NCI-H510A (cell line): ENCODE data around the gene MLLT1.
"Not testable (repeated sequence)": the region's sequence is repeated elsewhere in the genome, so short reads cannot be mapped to it uniquely, and the experiment has no call there.

Source experiments
- DNase-seq: peaks from one replicate; lab custom pipeline; 2025; lab: John Stamatoyannopoulos, UW

MLLT1 gene, protein sequence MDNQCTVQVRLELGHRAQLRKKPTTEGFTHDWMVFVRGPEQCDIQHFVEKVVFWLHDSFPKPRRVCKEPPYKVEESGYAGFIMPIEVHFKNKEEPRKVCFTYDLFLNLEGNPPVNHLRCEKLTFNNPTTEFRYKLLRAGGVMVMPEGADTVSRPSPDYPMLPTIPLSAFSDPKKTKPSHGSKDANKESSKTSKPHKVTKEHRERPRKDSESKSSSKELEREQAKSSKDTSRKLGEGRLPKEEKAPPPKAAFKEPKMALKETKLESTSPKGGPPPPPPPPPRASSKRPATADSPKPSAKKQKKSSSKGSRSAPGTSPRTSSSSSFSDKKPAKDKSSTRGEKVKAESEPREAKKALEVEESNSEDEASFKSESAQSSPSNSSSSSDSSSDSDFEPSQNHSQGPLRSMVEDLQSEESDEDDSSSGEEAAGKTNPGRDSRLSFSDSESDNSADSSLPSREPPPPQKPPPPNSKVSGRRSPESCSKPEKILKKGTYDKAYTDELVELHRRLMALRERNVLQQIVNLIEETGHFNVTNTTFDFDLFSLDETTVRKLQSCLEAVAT

DNA sequence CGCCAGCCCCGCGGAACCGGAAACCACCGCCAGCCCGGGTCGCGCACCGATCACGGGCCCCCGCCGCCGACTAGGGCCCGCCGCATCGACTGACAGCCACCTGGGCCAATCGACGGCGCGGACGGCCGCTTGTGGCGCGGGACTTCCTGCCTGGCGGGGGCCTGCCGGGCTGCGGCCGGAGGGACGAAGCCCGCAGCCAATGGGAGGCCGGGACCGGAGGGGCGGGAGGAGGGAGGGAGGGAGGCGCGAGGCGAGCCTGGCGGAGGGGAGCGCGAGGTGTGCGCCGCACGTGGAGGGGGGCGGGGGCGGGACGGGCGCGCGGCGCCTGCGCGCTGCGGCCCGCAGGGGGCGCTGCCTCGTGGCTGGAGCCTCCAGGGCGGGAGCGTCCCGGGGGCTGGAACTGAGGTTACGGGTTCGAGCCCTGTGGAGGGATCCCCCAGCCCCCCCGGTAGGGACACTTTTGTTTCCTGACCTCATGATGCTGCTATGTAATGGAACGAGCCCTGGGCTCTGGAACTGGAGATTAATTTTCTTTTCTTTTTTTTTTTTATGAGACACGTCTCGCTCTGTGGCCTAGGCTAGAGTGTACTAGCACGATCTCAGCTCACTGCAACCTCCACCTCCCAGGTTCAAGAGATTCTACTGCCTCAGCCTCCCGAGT lies at the start of gene MLLT1:
TSS of gene MLLT1 (minus strand) at position 45 of the 661 bp plus-strand sequence. CDS start 191 bp downstream, outside the sequence.
- DNase-seq, result peak; percentile 94

DNA sequence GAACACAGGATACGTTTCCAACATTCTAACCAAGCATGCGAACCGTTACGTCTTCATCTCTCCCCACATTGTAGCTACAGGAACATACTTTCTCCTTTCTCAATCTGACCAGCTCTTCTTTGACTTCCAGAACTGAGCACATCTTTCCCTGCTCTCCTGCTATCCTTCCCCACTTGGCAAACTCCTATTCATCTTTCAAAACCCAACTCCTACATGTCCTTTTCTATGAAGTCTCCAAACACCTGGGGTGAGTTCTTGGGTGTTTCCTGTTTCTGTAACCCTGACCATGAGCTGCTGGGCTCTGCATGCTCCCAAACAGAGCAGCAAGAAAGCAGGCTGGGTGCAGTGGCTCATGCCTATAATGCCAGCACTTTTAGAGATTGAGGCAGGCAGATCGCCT lies 47.0 kb upstream of the MLLT1 start:
- DNase-seq, result no peak

DNA sequence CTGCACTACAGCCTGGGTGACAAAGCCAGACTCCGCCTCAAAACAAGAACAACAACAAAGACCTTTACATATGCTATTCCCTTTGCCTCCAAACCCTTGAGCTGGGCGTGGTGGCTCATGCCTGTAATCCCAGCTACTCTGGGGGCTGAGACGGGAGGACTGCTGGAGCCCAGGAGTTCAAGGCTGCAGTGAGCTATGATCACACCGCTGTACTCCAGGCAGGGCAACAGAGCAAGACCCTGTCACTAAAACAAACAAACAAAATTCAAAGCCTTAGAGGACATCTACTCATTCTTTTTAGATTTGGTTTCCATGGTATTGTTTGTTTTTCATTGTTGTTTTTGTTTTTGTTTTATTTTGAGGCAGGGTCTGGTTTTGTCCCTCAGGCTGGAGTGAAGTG lies 45.8 kb upstream of the MLLT1 start:
- no peak for DNase-seq

DNA sequence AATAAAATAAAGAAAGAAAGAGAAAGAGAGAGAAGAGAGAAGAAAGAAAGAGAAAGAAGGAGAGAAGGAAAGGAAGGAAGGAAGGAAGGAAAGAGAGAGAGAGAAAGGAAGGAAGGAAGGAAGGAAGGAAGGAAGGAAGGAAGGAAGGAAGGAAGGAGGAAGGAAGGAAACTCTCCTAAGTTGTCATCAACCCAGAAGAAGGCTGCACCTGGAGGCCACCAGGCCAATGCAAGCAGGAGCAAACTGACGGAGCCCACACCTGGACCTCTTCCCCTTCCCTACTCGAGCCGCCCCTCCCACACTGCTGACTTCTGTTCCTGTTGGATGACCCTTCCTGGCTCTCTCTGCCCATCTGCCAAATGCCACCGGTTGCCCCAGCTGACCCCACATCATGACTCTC lies 45.0 kb upstream of the MLLT1 start:
- no peak for DNase-seq

DNA sequence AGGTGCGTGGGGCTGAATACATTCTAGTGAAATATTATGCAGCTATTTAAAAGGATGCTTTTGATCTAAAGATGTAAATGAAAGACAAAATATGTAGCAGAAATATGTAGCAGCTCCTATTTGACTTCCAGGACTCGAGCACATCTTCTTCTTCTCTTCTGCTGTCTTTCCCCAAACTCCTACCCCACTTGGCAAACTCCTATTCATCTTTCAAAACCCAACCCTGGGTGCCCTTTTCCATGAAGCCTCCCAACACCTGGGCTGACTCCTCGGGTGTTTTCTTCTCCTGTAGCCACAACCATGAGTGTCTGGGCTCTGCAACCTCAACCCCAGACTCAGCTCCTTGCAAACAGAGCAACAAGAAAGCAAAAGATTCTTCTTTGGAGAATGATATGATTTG lies 42.5 kb upstream of the MLLT1 start:
- DNase-seq, result no peak

DNA sequence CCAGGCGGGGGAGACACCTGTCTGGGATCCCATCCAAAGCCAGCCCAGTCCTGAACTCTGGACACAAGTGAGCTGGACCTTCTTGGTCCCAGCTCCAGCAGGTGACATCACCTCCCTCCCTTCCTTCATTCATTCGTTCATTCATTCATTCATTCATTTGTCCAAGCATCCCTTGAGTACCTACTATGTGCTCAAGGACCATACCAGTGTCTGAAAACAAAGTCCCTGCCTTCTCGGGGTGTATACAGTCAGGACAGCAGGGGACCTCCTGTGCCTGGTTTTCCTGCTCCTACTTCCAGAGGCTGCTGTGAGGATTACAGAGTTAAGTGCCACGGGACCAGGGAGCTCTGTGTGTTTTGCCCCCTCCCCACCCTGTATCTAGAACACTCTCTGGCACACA lies 39.6 kb upstream of the MLLT1 start:
- DNase-seq, result no peak

DNA sequence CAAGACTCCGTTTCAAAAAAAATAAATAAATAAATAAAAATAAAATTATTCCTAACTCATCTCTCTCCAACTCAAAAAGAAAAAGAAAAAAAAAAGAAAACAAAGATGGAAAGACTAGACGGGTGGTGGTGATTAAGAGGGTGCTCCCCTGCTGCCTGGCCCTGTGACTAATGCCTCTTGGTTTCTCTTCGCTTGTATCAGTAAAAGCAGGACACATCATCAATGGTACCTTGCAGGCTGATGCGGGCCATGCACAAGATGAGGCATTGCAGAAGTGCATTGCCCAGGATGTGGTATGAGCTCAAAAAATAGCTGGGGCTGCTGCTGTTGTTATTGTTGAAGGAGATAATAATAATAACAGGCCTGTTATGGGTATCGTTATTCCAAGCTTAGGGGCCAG lies 39.0 kb upstream of the MLLT1 start:
- DNase-seq, result no peak

DNA sequence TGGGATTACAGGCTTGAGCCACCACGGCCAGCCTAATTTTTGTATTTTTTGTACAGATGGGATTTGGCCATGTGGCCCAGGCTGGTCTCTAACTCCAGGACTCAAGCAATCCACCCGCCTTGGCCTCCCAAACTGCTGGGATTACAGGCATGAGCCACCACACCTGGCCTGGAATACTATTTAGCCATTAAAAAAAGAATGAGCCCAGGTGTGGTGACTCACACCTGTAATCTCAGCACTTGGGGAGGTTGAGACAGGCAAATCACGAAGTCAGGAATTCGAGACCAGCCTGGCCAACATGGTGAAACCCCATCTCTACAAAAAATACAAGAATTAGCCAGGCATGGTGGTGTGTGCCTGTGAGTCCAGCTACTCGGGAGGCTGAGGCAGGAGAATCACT lies 35.9 kb upstream of the MLLT1 start:
- not testable (repeated sequence) for DNase-seq

DNA sequence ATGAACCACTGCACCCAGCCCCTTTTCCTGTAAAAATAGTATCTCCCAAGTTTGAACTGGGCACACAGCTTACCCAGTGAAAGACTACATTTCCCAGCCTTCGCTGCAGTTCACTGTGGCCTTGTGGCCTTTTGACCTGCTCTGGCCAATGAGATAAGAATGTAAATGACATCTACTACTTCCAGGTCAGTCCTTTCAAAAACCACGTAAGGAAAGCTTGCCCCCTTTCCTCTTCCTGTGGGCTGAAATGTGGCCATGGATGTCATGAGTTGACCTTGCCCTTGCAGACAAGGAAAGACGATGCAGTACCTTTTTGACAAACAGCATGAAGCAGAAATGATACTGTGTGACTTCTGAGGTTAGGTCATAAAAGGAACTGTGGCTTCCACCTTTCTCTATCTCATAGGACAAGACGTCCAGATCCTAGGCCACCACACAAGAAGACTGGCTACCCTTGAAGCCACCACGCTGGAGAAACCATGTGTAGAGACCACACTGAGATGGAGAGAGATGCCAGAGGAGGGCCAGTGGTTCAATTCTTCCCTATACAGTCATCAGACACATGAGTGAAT lies 33.7 kb upstream of the MLLT1 start:
- DNase-seq, result no peak

DNA sequence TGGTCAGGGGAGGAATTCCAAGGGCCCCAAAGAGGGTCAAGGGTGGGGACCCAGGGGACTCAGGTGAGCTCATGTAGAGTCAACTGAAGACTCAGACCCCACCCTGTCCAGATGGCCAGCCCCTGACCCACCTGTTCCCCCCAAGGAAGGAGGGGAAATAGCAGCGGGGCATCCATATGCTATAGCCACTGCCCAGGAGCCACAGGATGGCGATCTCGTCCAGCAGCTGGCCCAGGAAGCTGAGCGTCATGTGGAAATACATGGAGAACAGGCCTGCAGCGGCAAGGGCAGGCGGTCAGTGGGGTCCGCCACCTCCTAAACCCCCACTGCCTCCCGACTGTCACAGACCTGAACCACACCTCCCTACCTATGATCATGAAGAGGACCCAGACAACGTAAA lies 32.2 kb upstream of the MLLT1 start:
- no peak for DNase-seq

DNA sequence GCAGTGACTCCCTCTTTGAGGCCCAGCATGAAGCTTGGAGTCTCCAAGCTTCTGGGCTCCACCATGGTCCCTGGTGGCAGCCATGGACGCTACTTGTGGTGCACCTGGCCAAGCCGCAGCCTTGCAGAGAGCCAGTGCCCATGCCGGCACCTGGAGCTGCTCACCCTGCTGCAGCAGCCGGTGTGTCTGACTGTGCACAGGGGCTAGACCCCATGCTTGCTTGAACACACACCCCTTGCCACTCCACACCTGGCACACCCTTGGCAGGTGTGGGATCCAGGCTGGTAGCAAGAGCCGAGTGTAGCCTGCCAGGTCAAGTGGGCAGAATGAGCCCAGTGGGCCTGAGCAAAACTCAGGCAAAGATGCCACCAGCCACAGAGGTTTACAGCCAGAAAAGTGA lies 18.6 kb upstream of the MLLT1 start:
- DNase-seq, result no peak

DNA sequence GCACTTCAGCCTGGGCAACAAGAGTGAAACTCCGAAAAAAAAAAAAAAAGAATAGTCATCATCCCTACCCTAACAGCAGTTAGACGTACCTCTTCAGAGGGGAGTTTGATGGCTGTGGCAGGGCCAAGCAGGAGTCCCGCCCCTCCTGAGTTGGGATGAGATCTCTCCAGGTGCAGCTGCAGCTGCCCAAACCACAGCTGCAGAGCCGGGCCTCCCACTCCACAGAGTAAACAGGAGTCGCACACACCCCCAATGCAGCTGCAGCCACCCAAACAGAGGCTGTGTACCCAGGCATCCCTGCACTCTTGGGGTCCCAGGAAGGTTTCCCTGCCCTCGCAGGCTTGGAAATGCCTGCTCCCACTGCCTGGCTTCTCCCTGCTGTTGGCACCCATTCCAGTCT lies 17.4 kb upstream of the MLLT1 start:
- DNase-seq, result no peak

DNA sequence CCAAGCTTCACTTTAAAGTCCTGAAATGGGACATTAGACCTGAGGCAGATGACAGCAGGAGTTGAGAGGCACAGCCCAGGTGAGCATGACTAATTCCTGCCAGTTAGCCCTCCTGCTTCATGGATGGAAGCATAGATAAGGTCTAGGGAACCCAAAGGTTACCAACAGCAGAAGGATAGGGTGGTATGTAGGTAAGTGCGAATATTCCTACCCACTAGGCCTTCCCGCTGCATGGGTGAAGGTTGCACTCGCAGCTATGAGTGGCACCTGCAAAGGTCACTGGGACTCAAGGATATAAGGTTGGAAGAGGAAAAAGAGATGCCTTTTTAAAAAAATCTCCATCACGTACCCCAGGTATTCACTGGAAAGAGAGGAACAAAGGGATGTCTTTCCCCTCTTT lies 12.2 kb upstream of the MLLT1 start:
- no peak for DNase-seq

DNA sequence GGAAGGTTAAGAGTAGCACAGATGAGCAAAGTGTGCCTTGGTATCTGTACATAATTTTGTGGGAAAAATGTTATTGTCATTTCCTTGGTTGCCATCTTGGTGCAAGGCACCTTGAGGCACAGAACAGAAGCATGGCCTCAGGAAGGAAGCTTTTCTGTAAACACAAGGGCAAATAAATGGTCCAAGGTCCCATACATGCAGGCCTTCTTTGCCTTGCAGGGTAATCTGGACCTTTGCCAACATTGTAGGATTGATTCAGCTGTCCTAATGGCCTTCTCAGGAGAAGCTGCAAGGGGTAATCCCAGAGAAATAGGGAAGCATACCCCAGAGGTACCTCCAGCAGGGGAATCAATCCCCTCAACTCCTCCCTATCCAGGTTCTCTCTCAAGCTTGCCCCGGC lies 9.0 kb upstream of the MLLT1 start:
- no peak for DNase-seq

DNA sequence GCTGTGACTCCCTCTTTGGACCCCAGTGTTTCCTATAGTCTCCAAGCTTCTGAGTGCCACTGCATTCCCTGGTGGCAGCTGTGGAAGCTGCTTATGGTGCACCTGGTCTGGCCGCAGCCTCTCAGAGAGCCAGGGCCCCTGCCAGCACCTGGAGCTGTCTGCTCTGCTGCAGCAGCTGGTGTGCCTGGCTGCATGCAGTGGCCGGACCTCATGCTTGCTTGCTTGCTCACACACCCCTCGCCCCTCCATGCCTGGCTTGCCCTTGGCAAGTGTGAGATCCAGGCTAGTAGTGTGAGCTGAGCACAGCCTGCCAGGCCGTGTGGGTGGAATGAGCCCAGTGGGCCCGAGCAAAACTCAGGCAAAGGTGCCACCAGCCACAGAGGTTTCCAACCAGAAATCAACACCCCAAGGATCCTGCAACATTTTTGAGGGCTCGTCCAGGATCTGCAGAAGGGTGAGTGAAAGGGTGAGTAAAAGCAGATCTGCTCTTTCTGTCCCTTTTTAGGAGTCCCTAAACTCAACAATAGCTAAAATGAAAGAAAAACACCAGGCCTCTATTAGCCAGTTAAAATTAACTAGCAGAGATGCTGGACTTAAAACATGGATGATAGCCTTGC lies 7.6 kb upstream of the MLLT1 start:
- DNase-seq, result no peak

DNA sequence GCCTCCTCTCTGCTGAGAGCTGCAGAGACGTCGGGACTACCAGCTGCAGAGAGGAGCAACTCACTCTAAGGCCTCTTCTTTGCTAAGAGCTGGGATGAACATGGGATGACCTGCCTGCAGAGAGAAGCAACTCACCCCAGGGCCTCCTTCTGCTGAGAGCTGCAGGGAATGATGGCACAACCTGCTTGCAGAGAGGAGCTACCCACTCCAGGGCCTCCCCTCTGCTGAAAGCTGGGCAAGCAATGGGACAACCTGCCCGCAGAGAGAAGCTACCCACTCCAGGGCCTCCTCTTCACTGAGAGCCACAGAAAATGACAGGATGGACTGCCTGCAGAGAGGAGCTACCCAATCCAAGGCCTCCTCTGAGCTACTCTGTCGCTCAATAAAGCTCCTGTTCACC lies 6.9 kb upstream of the MLLT1 start:
- no peak for DNase-seq

DNA sequence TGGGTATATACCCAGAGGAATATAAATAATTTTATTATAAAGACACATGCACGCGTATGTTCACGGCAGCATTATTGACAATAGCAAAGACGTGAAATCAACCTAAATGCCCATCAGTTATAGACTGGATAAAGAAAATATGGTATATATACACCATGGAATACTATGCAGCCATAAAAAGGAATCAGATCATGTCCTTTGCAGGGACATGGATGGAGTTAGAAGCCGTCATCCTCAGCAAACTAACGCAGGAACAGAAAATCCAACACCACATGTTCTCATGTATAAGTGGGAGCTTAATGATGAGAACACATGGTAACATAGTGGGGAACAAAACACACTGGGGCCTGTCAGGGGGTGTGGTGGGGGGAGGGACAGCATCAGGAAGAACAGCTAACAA lies 2.6 kb upstream of the MLLT1 start:
- not testable (repeated sequence) for DNase-seq

DNA sequence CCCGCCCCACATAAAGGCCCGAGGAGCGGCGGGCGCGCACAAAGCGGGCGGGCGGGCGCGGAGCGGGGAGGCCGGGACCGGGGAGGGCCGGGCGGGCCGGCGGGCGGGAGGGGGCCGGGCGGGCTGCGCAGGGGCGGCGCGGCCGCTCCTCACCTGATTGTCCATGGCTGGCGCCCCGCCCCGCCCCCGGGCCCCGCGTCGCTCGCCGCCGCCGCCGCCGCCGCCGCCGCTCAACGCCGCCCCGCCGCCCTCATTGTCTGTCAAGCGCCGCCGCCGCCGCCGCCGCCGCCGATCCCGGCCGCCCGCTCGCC lies 200 bp downstream of the MLLT1 start:
- no peak for DNase-seq

DNA sequence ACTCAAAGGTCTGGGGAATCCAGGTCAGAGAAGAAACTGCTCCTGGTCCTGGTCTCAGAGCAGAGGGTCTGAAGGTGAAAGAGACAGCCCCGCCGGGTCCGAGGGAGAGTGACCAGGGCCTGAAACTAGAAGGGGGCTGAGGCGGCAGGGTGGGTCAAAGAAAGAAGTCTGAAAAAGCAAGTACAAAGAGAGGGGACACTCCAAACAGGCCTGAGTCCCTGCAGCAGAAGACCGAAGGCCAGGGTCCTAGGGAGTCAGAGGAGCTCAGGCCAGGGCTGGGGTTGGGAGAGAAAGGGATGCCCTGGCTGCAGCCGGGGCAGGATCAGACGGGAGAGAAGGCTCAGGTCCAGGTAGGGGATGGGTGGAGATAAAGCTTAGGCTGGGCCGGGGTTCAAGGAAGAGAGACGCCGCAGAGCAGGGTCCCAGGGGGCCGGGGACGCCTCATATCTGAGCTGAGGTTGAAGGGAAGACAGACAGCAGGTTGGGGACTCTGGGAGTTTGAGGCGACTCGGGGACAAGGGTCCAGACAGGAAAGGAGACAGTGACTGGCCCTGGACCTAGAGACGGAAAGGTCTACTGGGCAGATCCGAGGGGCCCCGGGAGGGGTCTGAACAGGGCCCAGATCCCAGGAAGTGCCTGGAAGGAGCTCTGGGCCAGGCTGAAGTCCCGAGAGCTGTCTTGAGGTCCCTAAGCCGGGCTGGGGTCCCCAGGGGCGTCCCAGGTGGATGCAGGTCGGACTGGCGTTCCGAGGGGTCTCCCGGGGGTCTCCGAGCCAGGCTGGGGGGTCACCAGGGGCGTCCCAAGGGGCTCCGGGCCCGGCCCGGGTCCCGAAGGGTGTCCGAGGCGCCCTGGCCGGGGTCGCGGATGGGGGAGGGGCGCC lies 795 bp downstream of the MLLT1 start:
- DNase-seq, result no peak

DNA sequence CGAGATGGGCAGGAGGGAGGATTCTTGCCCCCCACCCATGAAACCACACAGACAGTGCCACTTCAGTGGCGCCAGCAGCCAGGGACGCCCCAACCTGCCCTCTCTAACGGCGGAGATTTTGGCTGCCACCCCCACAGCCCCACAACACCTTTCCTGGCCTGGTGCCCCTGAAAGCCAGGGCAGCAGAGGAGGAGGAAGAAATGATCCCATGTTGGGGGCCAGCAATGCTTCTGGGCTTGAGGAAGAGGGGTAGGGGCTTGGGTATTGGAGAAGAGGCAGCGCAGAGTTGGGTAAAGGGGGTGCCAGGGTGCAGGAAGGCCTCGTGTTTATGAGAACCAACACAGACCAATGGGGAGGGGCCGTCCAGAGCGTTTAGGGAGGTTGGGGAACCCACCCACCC lies 1.7 kb downstream of the MLLT1 start:
- DNase-seq, result no peak

DNA sequence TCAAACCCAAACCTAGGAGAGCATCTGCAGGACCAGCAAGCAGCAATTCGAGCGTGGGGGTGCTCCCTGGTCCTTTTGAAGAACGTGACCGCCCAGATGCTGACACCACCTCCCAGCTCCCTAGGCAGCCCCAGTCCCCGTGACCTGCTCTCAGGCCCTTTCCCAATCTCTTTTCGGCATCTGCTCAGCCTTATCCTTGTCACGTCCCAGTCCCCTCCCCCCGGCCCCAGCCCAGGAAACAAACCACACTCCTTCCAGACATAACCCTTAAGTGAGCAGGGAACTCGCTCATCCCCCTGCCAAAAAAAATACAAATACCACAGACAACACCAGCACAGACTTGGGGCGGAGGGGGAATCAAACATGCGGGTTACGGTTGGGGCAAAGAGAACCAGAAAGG lies 3.3 kb downstream of the MLLT1 start:
- no peak for DNase-seq
